Activated B cell treated with CpG ODN at 0.5 μM for 24 hours (primary cell): ENCODE results near the gene GBP6. TPM values are rescaled to one million over a fixed set of nuclear protein-coding genes. Genes with fewer than 3 reads are reported as not detected.
"Not testable (repeated sequence)": the region's sequence is repeated elsewhere in the genome, so short reads cannot be mapped to it uniquely, and the experiment has no call there.

ENCODE experiments used
- ATAC-seq: fragments of 200-7000 bp; cut with Tn5 transposase; one replicate; pipeline ENCODE4 v1.10.0; 2021; ENCODE audit warnings: low read depth, mild to moderate bottlenecking, moderate library complexity
- CTCF ChIA-PET: fragments of 350-600 bp; sonication (Branson Sonifier 250); formaldehyde crosslinking; loops from one replicate; lab custom pipeline; 2021; ENCODE audit warnings: antibody characterized with exemption; lab: Charles Lee
- POLR2A ChIA-PET: fragments of 350-600 bp; sonication (Branson Sonifier 250); formaldehyde crosslinking; loops from one replicate; lab custom pipeline; 2021; ENCODE audit warnings: antibody characterized with exemption; lab: Charles Lee
- DNase-seq: peaks from one replicate; pipeline ENCODE4 v3.0.0; 2022
- H3K27ac Mint-ChIP-seq: one replicate; pipeline ENCODE4 v1.8.0; 2020; ENCODE audit warnings: mixed read lengths
- H3K27me3 Mint-ChIP-seq: one replicate; pipeline ENCODE4 v1.8.0; 2021; ENCODE audit warnings: mixed read lengths
- H3K36me3 Mint-ChIP-seq: one replicate; pipeline ENCODE4 v1.8.0; 2021; ENCODE audit warnings: low read depth, mixed read lengths
- H3K4me1 Mint-ChIP-seq: one replicate; pipeline ENCODE4 v1.8.0; 2021; ENCODE audit warnings: mixed read lengths
- H3K4me3 Mint-ChIP-seq: one replicate; pipeline ENCODE4 v1.8.0; 2020; ENCODE audit warnings: mild to moderate bottlenecking, mixed read lengths
- H3K9me3 Mint-ChIP-seq: one replicate; pipeline ENCODE4 v1.8.0; 2020; ENCODE audit warnings: mixed read lengths
- intact Hi-C: fragments of 100-400 bp; cut with micrococcal nuclease; formaldehyde crosslinking; loops from one replicate; pipeline ENCODE4 v1.15.1; 2024
- total RNA-seq: library from RNA; stranded (reverse); gene quantifications from 2 replicates; pipeline ENCODE4 v1.2.3, GENCODE V29; 2022
- TF ChIP-seq, protein P1 (sequence below): fragments of 200-600 bp; IDR thresholded peaks from one replicate; pipeline ENCODE4 v1.8.0; 2022; ENCODE audit warnings: antibody characterized with exemption, mild to moderate bottlenecking

GBP6 gene
- total RNA-seq, 1 donor from 2014 or later: not detected

DNA sequence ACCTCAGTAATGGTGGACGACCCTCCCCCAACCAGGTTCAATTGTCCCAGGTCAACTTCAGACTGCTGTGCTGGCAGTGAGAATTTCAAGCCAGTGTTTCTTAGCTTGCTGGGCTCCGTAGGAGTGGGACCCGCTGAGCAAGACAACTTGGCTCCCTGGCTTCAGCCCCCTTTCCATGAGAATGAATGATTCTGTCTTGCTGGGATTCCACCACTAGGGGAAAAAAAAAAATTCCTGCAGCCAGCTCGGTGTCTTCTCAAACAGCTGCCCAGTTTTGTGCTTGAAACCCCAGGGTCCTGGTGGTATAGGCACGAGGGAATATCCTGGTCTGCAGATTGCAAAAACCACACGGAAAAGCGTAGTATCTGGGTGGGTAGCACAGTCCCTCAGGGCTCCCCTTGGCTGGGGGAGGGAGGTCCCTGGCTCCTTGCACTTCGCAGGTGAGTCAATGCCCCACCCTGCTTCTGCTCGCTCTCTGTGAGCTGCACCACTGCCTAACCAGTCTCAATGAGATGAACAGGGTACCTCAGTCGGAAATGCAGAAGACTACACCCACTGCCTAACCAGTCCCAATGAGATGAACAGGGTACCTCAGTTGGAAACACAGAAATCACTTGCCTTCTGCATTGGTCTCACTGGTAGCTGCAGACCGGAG, 41.5 kb downstream of the GBP6 start:
- H3K27me3 Mint-ChIP-seq: peaks cover 5% of the 10 kb centered on the region
- peaks cover 11% of the 10 kb centered on the region for H3K4me1 Mint-ChIP-seq
- H3K4me3 Mint-ChIP-seq: no peak overlapping the region
- intact Hi-C loops: no loop called here
- ATAC-seq: no peak
- POLR2A ChIA-PET: no interaction called here
- CTCF ChIA-PET: no interaction called here
- H3K9me3 Mint-ChIP-seq: no peaks in the 10 kb centered on the region
- no peaks in the 10 kb centered on the region for H3K36me3 Mint-ChIP-seq
- no peak overlapping the region for H3K27ac Mint-ChIP-seq
- TF ChIP-seq, protein P1, sequence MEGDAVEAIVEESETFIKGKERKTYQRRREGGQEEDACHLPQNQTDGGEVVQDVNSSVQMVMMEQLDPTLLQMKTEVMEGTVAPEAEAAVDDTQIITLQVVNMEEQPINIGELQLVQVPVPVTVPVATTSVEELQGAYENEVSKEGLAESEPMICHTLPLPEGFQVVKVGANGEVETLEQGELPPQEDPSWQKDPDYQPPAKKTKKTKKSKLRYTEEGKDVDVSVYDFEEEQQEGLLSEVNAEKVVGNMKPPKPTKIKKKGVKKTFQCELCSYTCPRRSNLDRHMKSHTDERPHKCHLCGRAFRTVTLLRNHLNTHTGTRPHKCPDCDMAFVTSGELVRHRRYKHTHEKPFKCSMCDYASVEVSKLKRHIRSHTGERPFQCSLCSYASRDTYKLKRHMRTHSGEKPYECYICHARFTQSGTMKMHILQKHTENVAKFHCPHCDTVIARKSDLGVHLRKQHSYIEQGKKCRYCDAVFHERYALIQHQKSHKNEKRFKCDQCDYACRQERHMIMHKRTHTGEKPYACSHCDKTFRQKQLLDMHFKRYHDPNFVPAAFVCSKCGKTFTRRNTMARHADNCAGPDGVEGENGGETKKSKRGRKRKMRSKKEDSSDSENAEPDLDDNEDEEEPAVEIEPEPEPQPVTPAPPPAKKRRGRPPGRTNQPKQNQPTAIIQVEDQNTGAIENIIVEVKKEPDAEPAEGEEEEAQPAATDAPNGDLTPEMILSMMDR: no peak
- DNase-seq: no peak

GRCh38 chr1:89407360-89407759, 43.5 kb downstream of the GBP6 start:
- Mint-ChIP-seq H3K27me3 (peaks cover 5% of the 10 kb centered on the region), H3K4me3 (no peak overlapping the region), H3K9me3 (no peaks in the 10 kb centered on the region), H3K27ac (no peak overlapping the region), H3K36me3 (no peaks in the 10 kb centered on the region), H3K4me1 (peaks cover 11% of the 10 kb centered on the region)
- CTCF ChIA-PET: no interaction called here
- ATAC-seq (no peak), DNase-seq (no peak)
- intact Hi-C loops: no loop called here
- POLR2A ChIA-PET: no interaction called here
- TF ChIP-seq, protein P1: no peak

GRCh38 chr1:89407768-89408167, 43.9 kb downstream of the GBP6 start:
- ATAC-seq, POLR2A ChIA-PET, H3K36me3 Mint-ChIP-seq, intact Hi-C loops, H3K4me3 Mint-ChIP-seq, H3K9me3 Mint-ChIP-seq, H3K27ac Mint-ChIP-seq, DNase-seq, CTCF ChIA-PET, H3K27me3 Mint-ChIP-seq: not testable (repeated sequence)
- H3K4me1 Mint-ChIP-seq: peaks cover 11% of the 10 kb centered on the region

- no peak overlapping the region for H3K27ac Mint-ChIP-seq
- peaks cover 3% of the 10 kb centered on the region for H3K27me3 Mint-ChIP-seq
- no peak for ATAC-seq
- no peaks in the 10 kb centered on the region for H3K9me3 Mint-ChIP-seq
- no peak for DNase-seq
- TF ChIP-seq, protein P1: no peak
- ChIA-PET CTCF (no interaction called here), POLR2A (no interaction called here)
- no peaks in the 10 kb centered on the region for H3K4me1 Mint-ChIP-seq
- intact Hi-C loops: no loop called here
- no peaks in the 10 kb centered on the region for H3K36me3 Mint-ChIP-seq
- no peak overlapping the region for H3K4me3 Mint-ChIP-seq
Observed at GRCh38 chr1:89425056-89425455, 61.2 kb downstream of the GBP6 start.

GRCh38 chr1:89429062-89429461, 65.2 kb downstream of the GBP6 start:
- no peaks in the 10 kb centered on the region for H3K36me3 Mint-ChIP-seq
- intact Hi-C loops: no loop called here
- H3K27ac Mint-ChIP-seq: no peak overlapping the region
- ChIA-PET CTCF (no interaction called here), POLR2A (no interaction called here)
- no peaks in the 10 kb centered on the region for H3K4me1 Mint-ChIP-seq
- DNase-seq: no peak
- TF ChIP-seq, protein P1: no peak
- no peaks in the 10 kb centered on the region for H3K9me3 Mint-ChIP-seq
- no peak overlapping the region for H3K4me3 Mint-ChIP-seq
- no peak for ATAC-seq
- peaks cover 4% of the 10 kb centered on the region for H3K27me3 Mint-ChIP-seq

DNA sequence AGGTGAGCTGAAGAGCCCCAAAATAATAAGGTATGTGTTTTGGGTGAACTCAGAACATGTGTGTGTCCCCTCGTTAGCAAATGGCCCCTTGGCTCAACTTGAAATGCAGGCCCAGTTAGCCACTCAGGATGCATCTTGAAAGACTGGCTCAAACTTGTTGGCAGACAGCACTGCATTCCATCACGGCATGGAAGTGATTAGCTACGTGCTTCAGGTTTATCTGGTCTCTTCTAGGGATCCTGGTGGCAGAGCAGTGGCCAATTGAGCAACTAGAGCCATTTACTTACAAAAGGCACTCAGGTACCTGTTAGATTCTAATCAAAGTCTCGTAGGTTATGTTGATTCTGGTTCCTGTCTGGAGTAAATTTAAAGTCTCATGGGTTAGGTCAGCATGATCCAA, 65.8 kb downstream of the GBP6 start:
- intact Hi-C loops: not testable (repeated sequence)

More for the DNA sequence above, 65.8 kb downstream of the GBP6 start:
- DNase-seq, H3K36me3 Mint-ChIP-seq, CTCF ChIA-PET, H3K9me3 Mint-ChIP-seq, H3K27me3 Mint-ChIP-seq, H3K4me1 Mint-ChIP-seq, POLR2A ChIA-PET, H3K4me3 Mint-ChIP-seq, H3K27ac Mint-ChIP-seq, ATAC-seq: not testable (repeated sequence)
